GM21723 (cell line): Measurements from ENCODE around the gene FOXE1.

ENCODE experiments used
- ATAC-seq: cut with Tn5 transposase; IDR thresholded peaks from one replicate; pipeline ENCODE4 v1.9.1; 2021; ENCODE audit warnings: mild to moderate bottlenecking, moderate library complexity; ENCODE audit not compliant: unreplicated experiment

Gene FOXE1

GRCh38 chr9:97853056-97853843 lies at the start of gene FOXE1:
Gene FOXE1, plus strand, starts transcription at chr9:97853226. Its CDS starts 689 bp downstream, at chr9:97853915.
- ATAC-seq = no peak

GRCh38 chr9:97804059-97804365 lies 49.0 kb upstream of the FOXE1 start:
- no peak for ATAC-seq

- no peak for ATAC-seq
Observed at GRCh38 chr9:97806721-97807120, 46.3 kb upstream of the FOXE1 start.

GRCh38 chr9:97807681-97808080 lies 45.3 kb upstream of the FOXE1 start:
- ATAC-seq = no peak

GRCh38 chr9:97808415-97808814 lies 44.6 kb upstream of the FOXE1 start:
- no peak for ATAC-seq

GRCh38 chr9:97808972-97809371 lies 44.1 kb upstream of the FOXE1 start:
- no peak for ATAC-seq

GRCh38 chr9:97809666-97810344 lies 43.2 kb upstream of the FOXE1 start:
- no peak for ATAC-seq

GRCh38 chr9:97811533-97812246 lies 41.3 kb upstream of the FOXE1 start:
- ATAC-seq = no peak

- no peak for ATAC-seq
Observed at GRCh38 chr9:97812247-97812543, 40.8 kb upstream of the FOXE1 start.

GRCh38 chr9:97813072-97813471 lies 40.0 kb upstream of the FOXE1 start:
- ATAC-seq = no peak

GRCh38 chr9:97819735-97820134 lies 33.3 kb upstream of the FOXE1 start:
- no peak for ATAC-seq

- ATAC-seq = no peak
Observed at GRCh38 chr9:97820373-97820772, 32.7 kb upstream of the FOXE1 start.

- no peak for ATAC-seq
Observed at GRCh38 chr9:97830884-97831829, 21.9 kb upstream of the FOXE1 start.

- ATAC-seq = no peak
Observed at GRCh38 chr9:97831843-97832636, 21.0 kb upstream of the FOXE1 start.

GRCh38 chr9:97840521-97840920 lies 12.5 kb upstream of the FOXE1 start:
- ATAC-seq = no peak

- ATAC-seq = no peak
Observed at GRCh38 chr9:97842960-97843359, 10.1 kb upstream of the FOXE1 start.

GRCh38 chr9:97845130-97845529 lies 7.9 kb upstream of the FOXE1 start:
- no peak for ATAC-seq

GRCh38 chr9:97845763-97846162 lies 7.3 kb upstream of the FOXE1 start:
- ATAC-seq = no peak

GRCh38 chr9:97846347-97846746 lies 6.7 kb upstream of the FOXE1 start:
- ATAC-seq = no peak

GRCh38 chr9:97847474-97848214 lies 5.4 kb upstream of the FOXE1 start:
- ATAC-seq = no peak
